HepG2 (cell line): ENCODE data around the gene TLR6. TPM values are rescaled to one million over a fixed set of nuclear protein-coding genes. Genes with fewer than 3 reads are reported as not detected.

ENCODE experiments used
- ARID5B ChIP-seq: IDR thresholded peaks from 2 replicates; pipeline ENCODE4 v1.4.0; 2020; ENCODE audit warnings: mild to moderate bottlenecking, missing genetic modification reagents
- HNRNPH1 ChIP-seq: fragments of 200-400 bp; formaldehyde crosslinking; optimal IDR thresholded peaks from 2 replicates; pipeline ENCODE3; 2017; ENCODE audit warnings: mild to moderate bottlenecking, low read depth, low read length
- KDM2A ChIP-seq: sonication (generic); formaldehyde crosslinking; IDR thresholded peaks from 2 replicates; pipeline ENCODE4 v1.4.0; 2020; ENCODE audit warnings: low read depth, missing genetic modification reagents, borderline replicate concordance
- MTA1 ChIP-seq: sonication (generic); formaldehyde crosslinking; IDR thresholded peaks from 2 replicates; pipeline ENCODE4 v1.4.0; 2020; ENCODE audit warnings: missing genetic modification reagents, mild to moderate bottlenecking, borderline replicate concordance
- NFIC ChIP-seq: IDR thresholded peaks from 2 replicates; pipeline ENCODE4 v1.6.1; 2012; ENCODE audit warnings: mild to moderate bottlenecking, low read length, inconsistent platforms
- ZNF160 ChIP-seq: sonication (generic); formaldehyde crosslinking; IDR thresholded peaks from 2 replicates; pipeline ENCODE4 v1.8.0; 2022; ENCODE audit warnings: mild to moderate bottlenecking, inconsistent platforms, missing genetic modification reagents
- ZNF17 ChIP-seq: sonication (generic); formaldehyde crosslinking; IDR thresholded peaks from 2 replicates; pipeline ENCODE4 v1.5.0; 2020; ENCODE audit warnings: mild to moderate bottlenecking, missing genetic modification reagents
- ZNF317 ChIP-seq: sonication (generic); formaldehyde crosslinking; IDR thresholded peaks from 2 replicates; pipeline ENCODE4 v1.5.0; 2020; ENCODE audit warnings: mild to moderate bottlenecking, missing genetic modification reagents
- ZNF503 ChIP-seq: sonication (generic); formaldehyde crosslinking; IDR thresholded peaks from 2 replicates; pipeline ENCODE4 v1.4.0; 2020; ENCODE audit warnings: missing genetic modification reagents
- ZNF510 ChIP-seq: sonication (generic); formaldehyde crosslinking; IDR thresholded peaks from 2 replicates; pipeline ENCODE4 v1.4.0; 2020; ENCODE audit warnings: low read depth, mild to moderate bottlenecking, missing genetic modification reagents
- ZNF556 ChIP-seq: sonication (generic); formaldehyde crosslinking; IDR thresholded peaks from 2 replicates; pipeline ENCODE4 v1.4.0; 2020; ENCODE audit warnings: mild to moderate bottlenecking, missing genetic modification reagents, borderline replicate concordance
- ZNF562 ChIP-seq: sonication (generic); formaldehyde crosslinking; IDR thresholded peaks from 2 replicates; pipeline ENCODE4 v1.8.0; 2022; ENCODE audit warnings: missing genetic modification reagents, borderline replicate concordance
- ZNF607 ChIP-seq: sonication (generic); formaldehyde crosslinking; IDR thresholded peaks from 2 replicates; pipeline ENCODE4 v1.5.1; 2020; ENCODE audit warnings: missing genetic modification reagents, mild to moderate bottlenecking, borderline replicate concordance
- ZNF609 ChIP-seq: sonication (generic); formaldehyde crosslinking; IDR thresholded peaks from 2 replicates; pipeline ENCODE4 v1.4.0; 2020; ENCODE audit warnings: mild to moderate bottlenecking, missing genetic modification reagents, borderline replicate concordance
- ZNF660 ChIP-seq: sonication (generic); formaldehyde crosslinking; IDR thresholded peaks from 2 replicates; pipeline ENCODE4 v1.5.1; 2020; ENCODE audit warnings: mild to moderate bottlenecking, low read depth, missing genetic modification reagents, borderline replicate concordance
- ZNF780A ChIP-seq: sonication (generic); formaldehyde crosslinking; IDR thresholded peaks from 2 replicates; pipeline ENCODE4 v1.8.0; 2022; ENCODE audit warnings: mild to moderate bottlenecking, missing genetic modification reagents, moderate library complexity
- ZNF782 ChIP-seq: sonication (generic); formaldehyde crosslinking; IDR thresholded peaks from 2 replicates; pipeline ENCODE4 v1.4.0; 2020; ENCODE audit warnings: missing genetic modification reagents, mild to moderate bottlenecking, borderline replicate concordance
- polyA plus RNA-seq, 8 experiments: library from polyadenylated mRNA; depleted of rRNA in 3 of 8; stranded (reverse) in 7 of 8; unstranded in 1 of 8; fragments of >200 nt; fragmentation: Illumina TruSeq in 4 of 8; extraction: Trizol in 4 of 8; gene quantifications; 2 replicates each; pipeline versions ENCODE4 v1.2.1 to v1.2.3, GENCODE V29; 2011 to 2016; ENCODE audit warnings: low read depth in 4 of 8, missing spikeins in 1 of 8, mixed read lengths in 1 of 8; ENCODE audit not compliant: insufficient read depth in 1 of 8
- total RNA-seq, 5 experiments: library from RNA; depleted of rRNA; stranded (reverse); fragments of >200 nt; fragmentation: Illumina TruSeq; extraction: Trizol; gene quantifications; 2 replicates each; pipeline ENCODE4 v1.2.3, GENCODE V29; 2016; ENCODE audit warnings: low read depth in 1 of 5

TLR6 gene
- total and polyA plus RNA-seq, 2 of the 13 experiments (the other 11 are each of a cell fraction or from before 2014, with no cell fraction given): 0.33 to 0.71 TPM

GRCh38 chr4:38868059-38868960, 11.7 kb upstream of the TLR6 start (continued):
- TF ChIP-seq ZNF609: peak; percentile 35; the same call in 1 of the 2 replicates
- TF ChIP-seq ZNF17: no peak
- peak; percentile 53; the same call in 1 of the 2 replicates for TF ChIP-seq ZNF510 (CRISPR knock-in tag)
- TF ChIP-seq ZNF782 (CRISPR knock-in tag): 0 out of 2 replicates have a peak, but pooled peaks have one; percentile 49
- TF ChIP-seq HNRNPH1: no peak
- 0 out of 2 replicates have a peak, but pooled peaks have one; percentile 21 for TF ChIP-seq ZNF503 (CRISPR knock-in tag)
- TF ChIP-seq KDM2A (CRISPR knock-in tag): peak; percentile 49; the same call in 1 of the 2 replicates
- 0 out of 2 replicates have a peak, but pooled peaks have one; percentile 48 for TF ChIP-seq ZNF160 (CRISPR knock-in tag)
- peak; percentile 47; the same call in 1 of the 2 replicates for TF ChIP-seq ARID5B (CRISPR knock-in tag)
- peak; percentile 68 for TF ChIP-seq ZNF556 (CRISPR knock-in tag)
- TF ChIP-seq ZNF607 (CRISPR knock-in tag): peak; percentile 56; the same call in 1 of the 2 replicates
- no peak for TF ChIP-seq ZNF780A
- peak; percentile 91; the same call in 1 of the 2 replicates for TF ChIP-seq MTA1 (CRISPR knock-in tag)
- no peak for TF ChIP-seq NFIC
- 0 out of 2 replicates have a peak, but pooled peaks have one; percentile 20 for TF ChIP-seq ZNF317 (CRISPR knock-in tag)
- TF ChIP-seq ZNF660 (CRISPR knock-in tag): no peak
- no peak for TF ChIP-seq ZNF562 (CRISPR knock-in tag)
